HK-2 (cell line): ENCODE measurements around the gene BGN.

ENCODE experiments used
- DNase-seq: peaks from one replicate; pipeline ENCODE4 v3.0.0-alpha.2; 2018; ENCODE audit not compliant: unreplicated experiment

Gene BGN

DNA sequence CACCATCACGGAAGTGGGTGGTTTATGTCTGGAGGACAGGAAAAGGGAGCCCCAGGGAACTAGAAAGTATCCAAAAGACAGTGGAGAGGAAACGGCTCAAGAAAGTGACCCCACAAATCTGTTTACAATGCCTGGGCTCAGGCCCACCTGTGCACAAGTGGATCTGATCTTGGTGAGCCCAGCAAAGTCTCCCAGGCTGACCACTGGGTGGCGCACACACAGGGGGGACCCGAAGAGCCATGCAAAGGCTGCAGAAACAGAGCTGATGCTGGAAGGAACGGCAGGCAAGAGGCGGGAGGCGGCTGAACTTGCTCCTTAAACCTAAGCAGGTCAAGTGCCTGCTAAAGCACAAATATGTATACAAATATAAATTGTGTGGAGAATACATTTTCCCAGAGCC is 34.0 kb upstream of the BGN start:
- no peak for DNase-seq

DNA sequence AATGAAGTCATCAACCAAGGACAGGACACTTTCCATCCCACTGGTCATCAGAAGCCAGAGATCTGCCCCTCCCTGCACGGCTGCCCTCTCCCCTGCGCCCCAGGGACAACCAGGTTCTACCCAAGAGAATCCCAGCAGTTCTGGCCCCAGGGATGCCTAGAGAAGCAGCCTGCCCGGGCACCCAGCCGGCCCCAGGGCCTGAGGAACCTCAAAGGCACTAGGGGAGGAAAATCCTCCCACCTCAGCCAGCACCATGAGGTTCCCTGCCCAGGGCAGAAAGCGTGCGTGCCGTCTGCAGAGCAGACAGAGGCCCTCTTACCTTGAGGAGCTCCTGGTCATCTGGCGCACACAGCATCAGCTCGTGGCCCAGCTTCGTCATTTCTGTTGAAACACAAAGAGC is 32.5 kb upstream of the BGN start:
- DNase-seq = no peak

GRCh38 chrX:153463031-153463430 is 31.7 kb upstream of the BGN start:
- DNase-seq = no peak

- DNase-seq = no peak
These were observed 31.2 kb upstream of the BGN start for GRCh38 chrX:153463556-153463955.

GRCh38 chrX:153464116-153464515 is 30.7 kb upstream of the BGN start:
- no peak for DNase-seq

- DNase-seq = no peak
These were observed 28.9 kb upstream of the BGN start for GRCh38 chrX:153465691-153466380.

GRCh38 chrX:153468008-153468580 is 26.7 kb upstream of the BGN start:
- DNase-seq = no peak

GRCh38 chrX:153469811-153470410 is 24.9 kb upstream of the BGN start:
- DNase-seq = peak; percentile 35

- DNase-seq = peak; percentile 96
These were observed 24.1 kb upstream of the BGN start, which contains the start of gene HAUS7 for GRCh38 chrX:153470411-153471363. Gene HAUS7 (minus strand): TSS chrX:153470576. CDS start chrX:153470557, 19 bp downstream.

DNA sequence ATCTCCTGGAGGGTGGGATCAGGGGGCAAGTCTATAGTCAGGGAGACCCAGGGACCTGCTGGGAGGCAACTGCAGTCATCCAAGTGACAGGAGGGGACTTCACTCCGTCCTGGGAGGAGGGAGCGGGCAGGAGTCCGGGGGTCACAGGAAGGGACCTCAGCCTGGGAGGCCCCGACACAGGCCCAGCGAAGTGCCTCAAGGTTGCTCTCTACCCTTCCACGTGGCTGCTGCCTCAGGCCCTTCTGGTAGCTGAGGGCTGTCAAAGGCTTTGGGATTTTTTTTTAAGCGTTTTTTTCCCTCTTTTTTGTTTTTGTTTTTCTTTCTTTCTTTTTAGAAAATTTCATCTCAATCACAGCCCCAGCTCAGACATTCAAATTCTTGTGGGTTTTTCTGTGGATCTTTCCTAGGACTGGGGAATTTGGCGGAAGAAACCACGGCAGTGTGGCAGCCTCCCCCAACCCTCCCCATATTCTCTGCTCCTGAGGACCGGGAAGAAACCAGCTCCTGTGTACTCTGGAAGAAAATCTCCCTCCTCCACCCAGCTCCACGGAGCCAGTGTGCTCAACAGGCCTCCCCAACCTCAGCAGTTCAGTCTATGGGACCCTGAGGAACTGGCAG is 23.0 kb upstream of the BGN start:
- no peak for DNase-seq

- DNase-seq = no peak
These were observed 21.7 kb upstream of the BGN start for GRCh38 chrX:153473126-153473525.

GRCh38 chrX:153474266-153474665 is 20.5 kb upstream of the BGN start:
- DNase-seq = no peak

DNA sequence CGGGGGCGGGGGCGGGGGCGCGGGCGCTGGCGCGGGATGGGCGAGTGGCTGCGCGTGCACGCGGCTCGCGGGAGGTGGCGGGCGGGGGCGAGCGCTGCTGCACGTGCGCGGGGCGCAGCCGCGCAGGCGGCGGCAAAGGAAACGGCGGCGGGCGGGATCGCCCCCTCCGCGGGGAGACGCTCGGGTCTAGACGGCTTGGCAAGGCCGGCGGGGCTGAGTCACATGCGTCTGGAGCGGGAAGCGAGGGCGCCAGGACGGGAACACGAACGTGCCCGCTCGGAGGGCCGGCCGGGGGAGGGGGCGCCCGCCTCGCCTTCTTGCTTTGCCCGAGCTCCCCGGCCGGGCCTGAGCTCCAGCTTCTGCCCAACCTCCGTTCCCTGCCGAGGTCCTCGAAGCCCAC is 20.1 kb upstream of the BGN start:
- DNase-seq = no peak

- no peak for DNase-seq
These were observed 19.5 kb upstream of the BGN start for GRCh38 chrX:153475271-153475670.

DNA sequence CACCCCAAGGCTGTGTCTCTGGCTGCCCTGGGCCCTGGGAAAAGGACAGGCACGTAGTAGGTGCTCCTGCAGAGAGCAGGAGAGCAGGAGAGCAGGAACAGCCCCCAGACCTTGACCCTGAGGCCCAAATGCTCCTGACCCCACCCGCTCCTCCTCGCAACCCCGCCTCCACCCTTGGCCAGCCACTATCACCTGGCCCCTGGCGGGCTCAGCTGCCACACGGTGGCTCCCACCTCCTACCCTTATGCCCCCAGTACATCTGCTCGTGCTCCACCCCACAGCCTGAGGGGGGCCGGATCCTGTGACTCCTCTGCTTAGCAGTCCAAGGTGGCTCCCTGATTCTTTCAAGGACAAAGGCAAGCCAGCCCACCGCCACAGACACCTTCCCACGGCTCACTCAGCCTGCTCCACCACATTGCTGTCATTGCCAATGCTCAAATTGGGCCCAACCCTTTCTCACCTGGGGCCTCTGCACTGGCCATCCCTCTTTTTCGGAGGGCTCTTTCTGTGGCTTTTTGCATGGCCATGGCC is 19.0 kb upstream of the BGN start:
- no peak for DNase-seq

GRCh38 chrX:153476666-153477363 is 18.0 kb upstream of the BGN start:
- no peak for DNase-seq

DNA sequence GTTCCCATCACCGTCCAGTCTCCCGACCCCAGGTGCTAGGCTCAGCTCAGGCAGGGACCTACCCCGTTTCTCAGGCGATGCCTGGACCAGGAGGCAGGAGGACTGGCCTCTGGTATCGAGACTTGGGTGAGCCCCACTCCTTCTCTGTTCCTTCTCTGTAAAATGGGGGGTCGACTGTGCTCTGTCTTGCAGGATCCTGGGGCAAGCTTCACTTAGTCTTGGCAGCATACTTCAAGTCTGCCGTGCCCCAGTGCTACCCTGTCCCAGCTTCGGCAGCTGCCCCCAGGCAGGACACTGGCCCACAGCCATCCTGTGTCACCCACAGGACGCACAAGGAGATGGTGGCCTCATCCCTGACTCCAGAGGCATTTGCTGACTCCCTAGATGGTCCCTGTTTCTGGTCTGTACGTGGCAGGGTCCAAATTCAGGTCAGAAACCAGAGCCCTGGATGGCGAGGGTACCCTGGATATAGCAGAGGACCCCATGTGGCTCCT is 17.4 kb upstream of the BGN start:
- DNase-seq = no peak

- no peak for DNase-seq
These were observed 16.9 kb upstream of the BGN start for GRCh38 chrX:153477901-153478300.

DNA sequence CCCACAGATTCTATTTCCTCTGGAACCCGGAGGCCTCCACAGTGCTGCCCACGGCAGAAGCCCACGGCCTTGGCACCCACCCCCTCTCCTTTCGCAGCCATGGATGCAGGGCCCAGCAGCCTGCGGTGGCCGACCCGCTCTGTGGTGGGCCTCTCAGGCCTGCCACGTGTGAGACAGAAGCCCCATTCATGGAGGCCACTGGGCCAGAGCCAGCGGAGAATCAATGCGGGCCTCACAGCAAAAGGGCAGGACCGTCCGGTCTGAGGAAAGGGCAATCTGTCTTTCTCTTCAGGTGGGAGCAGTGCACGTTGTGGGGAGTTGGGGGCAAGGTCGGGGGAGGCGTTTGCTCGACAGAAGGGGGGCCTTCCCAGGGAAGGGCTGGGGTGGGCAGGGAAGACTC is 16.0 kb upstream of the BGN start:
- DNase-seq = no peak

DNA sequence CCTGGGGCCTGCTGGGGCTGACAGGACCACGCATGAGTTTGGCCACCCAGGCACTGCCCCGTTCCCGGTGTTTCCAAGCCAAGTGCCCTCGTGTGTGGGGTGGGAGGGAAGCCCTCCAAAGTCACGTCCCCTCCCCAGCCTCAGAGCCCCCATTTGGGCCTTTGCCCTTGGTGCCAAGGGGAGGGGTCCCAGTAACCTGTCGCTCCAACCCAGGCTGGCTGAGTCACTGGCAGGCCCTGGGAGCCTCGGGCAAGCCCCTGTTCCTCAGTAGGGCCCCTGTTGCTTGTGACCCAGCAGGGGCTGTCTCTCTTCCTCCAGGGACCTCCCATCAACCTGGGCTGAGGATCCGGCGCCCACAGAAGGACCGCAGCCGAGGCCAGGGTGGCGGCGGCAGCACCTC is 13.7 kb upstream of the BGN start:
- DNase-seq = no peak
